Trophoblast cell (in vitro differentiated cells and primary cell): ENCODE results near the gene SHISA4.
A peak's percentile ranks its signal among the peaks of the same experiment; 100 is the strongest.

Experiments
- DNase-seq, 2 donors: peaks; one replicate each; pipeline ENCODE4 v3.0.0-alpha.2; 2016
- H2AFZ ChIP-seq: 2 replicates; pipeline ENCODE4 v1.6.1; 2013; ENCODE audit warnings: low read length, moderate library complexity, mild to moderate bottlenecking; ENCODE audit not compliant: insufficient read depth, poor library complexity
- H2AK5ac ChIP-seq: 2 replicates; pipeline ENCODE4 v1.6.1; 2013; ENCODE audit warnings: mild to moderate bottlenecking, low read length
- H2BK120ac ChIP-seq: 2 replicates; pipeline ENCODE4 v1.6.1; 2013; ENCODE audit warnings: low read length, mild to moderate bottlenecking, moderate library complexity; ENCODE audit not compliant: insufficient read depth, poor library complexity
- H2BK12ac ChIP-seq: 2 replicates; pipeline ENCODE4 v1.6.1; 2013; ENCODE audit warnings: mild to moderate bottlenecking, low read length, moderate library complexity
- H2BK5ac ChIP-seq: 2 replicates; pipeline ENCODE4 v1.6.1; 2013; ENCODE audit warnings: low read length, low read depth, moderate library complexity, mild to moderate bottlenecking; ENCODE audit not compliant: poor library complexity
- H3K14ac ChIP-seq: 2 replicates; pipeline ENCODE4 v1.6.1; 2013; ENCODE audit warnings: mild to moderate bottlenecking, low read length
- H3K18ac ChIP-seq: 2 replicates; pipeline ENCODE4 v1.6.1; 2013; ENCODE audit warnings: mild to moderate bottlenecking, low read length
- H3K23ac ChIP-seq: 2 replicates; pipeline ENCODE4 v1.6.1; 2013; ENCODE audit warnings: low read length
- H3K27ac ChIP-seq: 2 replicates; pipeline ENCODE4 v1.5.1; 2013; ENCODE audit warnings: low read depth, mild to moderate bottlenecking, inconsistent platforms, low read length, moderate library complexity
- H3K27me3 ChIP-seq: 2 replicates; pipeline ENCODE4 v1.6.1; 2013; ENCODE audit warnings: inconsistent platforms, mild to moderate bottlenecking, low read length, moderate library complexity; ENCODE audit not compliant: insufficient read depth
- H3K36me3 ChIP-seq, 2 experiments: 1 replicate in 1 of 2; 2 replicates in 1 of 2; pipeline ENCODE4 v1.6.1; 2013; ENCODE audit warnings: low read length in 2 of 2, mild to moderate bottlenecking in 2 of 2, moderate library complexity in 1 of 2; ENCODE audit not compliant: insufficient read depth in 2 of 2, control insufficient read depth in 1 of 2
- H3K4ac ChIP-seq: 2 replicates; pipeline ENCODE4 v1.6.1; 2013; ENCODE audit warnings: low read depth, mild to moderate bottlenecking, low read length, moderate library complexity
- H3K4me1 ChIP-seq, 2 experiments: 1 replicate in 1 of 2; 2 replicates in 1 of 2; pipeline ENCODE4 v1.6.1; 2013; ENCODE audit warnings: low read length in 2 of 2, mild to moderate bottlenecking in 2 of 2, moderate library complexity in 1 of 2; ENCODE audit not compliant: insufficient read depth in 2 of 2, control insufficient read depth in 1 of 2
- H3K4me2 ChIP-seq: 2 replicates; pipeline ENCODE4 v1.6.1; 2013; ENCODE audit warnings: inconsistent platforms, mild to moderate bottlenecking, low read length, moderate library complexity
- H3K4me3 ChIP-seq: 2 replicates; pipeline ENCODE4 v1.5.1; 2013; ENCODE audit warnings: mild to moderate bottlenecking, low read depth, low read length, inconsistent platforms
- H3K79me1 ChIP-seq: one replicate; pipeline ENCODE4 v1.6.1; 2013; ENCODE audit warnings: low read length
- H3K79me2 ChIP-seq: 2 replicates; pipeline ENCODE4 v1.6.1; 2013; ENCODE audit warnings: low read length, mild to moderate bottlenecking; ENCODE audit not compliant: control insufficient read depth, insufficient read depth, poor library complexity
- H3K9ac ChIP-seq: 2 replicates; pipeline ENCODE4 v1.6.1; 2013; ENCODE audit warnings: mild to moderate bottlenecking, low read length
- H3K9me3 ChIP-seq: 2 replicates; pipeline ENCODE4 v1.6.1; 2013; ENCODE audit warnings: low read depth, mild to moderate bottlenecking, control low read depth, inconsistent platforms, low read length; ENCODE audit not compliant: insufficient read depth
- H4K12ac ChIP-seq: 2 replicates; pipeline ENCODE4 v1.6.1; 2013; ENCODE audit warnings: low read depth, mild to moderate bottlenecking, low read length, moderate library complexity
- H4K8ac ChIP-seq: 2 replicates; pipeline ENCODE4 v1.6.1; 2013; ENCODE audit warnings: low read depth, mild to moderate bottlenecking, low read length, moderate library complexity
- H4K91ac ChIP-seq: one replicate; pipeline ENCODE4 v1.6.1; 2013; ENCODE audit warnings: low read depth, mild to moderate bottlenecking, low read length, moderate library complexity
- WGBS: extraction: QIAGEN DNeasy Blood & Tissue Kit; methylation state at CpG from one replicate; pipeline ENCODE4 v1.1.7; 2013; ENCODE audit warnings: missing lambda C conversion rate; ENCODE audit not compliant: insufficient read length, insufficient coverage; ENCODE audit errors: extremely low coverage; 5-methylcytosine and 5-hydroxymethylcytosine counted together

SHISA4 gene

GRCh38 chr1:201916649-201917249, 28.1 kb downstream of the SHISA4 start:
- Histone ChIP-seq H3K79me1 (peaks cover 10% of the 10 kb centered on the region), H2AFZ (no peak overlapping the region), H3K4me3 (no peak overlapping the region), H2BK5ac (no peak overlapping the region), H3K18ac (no peak overlapping the region), H3K23ac (no peak overlapping the region), H3K9me3 (no peaks in the 10 kb centered on the region), H2BK12ac (peak overlapping the region; percentile 34), H3K27ac (peak overlapping the region; percentile 46), H2AK5ac (peak overlapping the region; percentile 31), H3K27me3 (no peaks in the 10 kb centered on the region), H4K12ac (peak overlapping the region; percentile 6), H3K4me1 (peaks cover 20 to 24% of the 10 kb centered on the region in 2 experiments), H3K36me3 (no peaks in the 10 kb centered on the region), H4K91ac (peak overlapping the region; percentile 37), H3K4ac (no peak overlapping the region), H2BK120ac (peak overlapping the region; percentile 41), H3K4me2 (peak overlapping the region; percentile 16), H3K14ac (no peak overlapping the region), H3K9ac (peak overlapping the region; percentile 6), H4K8ac (no peak overlapping the region), H3K79me2 (no peaks in the 10 kb centered on the region)
- DNase-seq, result peak; percentile 78 to 81
- no CpG with 5 or more reads among the region's 11 CpGs for WGBS

DNA sequence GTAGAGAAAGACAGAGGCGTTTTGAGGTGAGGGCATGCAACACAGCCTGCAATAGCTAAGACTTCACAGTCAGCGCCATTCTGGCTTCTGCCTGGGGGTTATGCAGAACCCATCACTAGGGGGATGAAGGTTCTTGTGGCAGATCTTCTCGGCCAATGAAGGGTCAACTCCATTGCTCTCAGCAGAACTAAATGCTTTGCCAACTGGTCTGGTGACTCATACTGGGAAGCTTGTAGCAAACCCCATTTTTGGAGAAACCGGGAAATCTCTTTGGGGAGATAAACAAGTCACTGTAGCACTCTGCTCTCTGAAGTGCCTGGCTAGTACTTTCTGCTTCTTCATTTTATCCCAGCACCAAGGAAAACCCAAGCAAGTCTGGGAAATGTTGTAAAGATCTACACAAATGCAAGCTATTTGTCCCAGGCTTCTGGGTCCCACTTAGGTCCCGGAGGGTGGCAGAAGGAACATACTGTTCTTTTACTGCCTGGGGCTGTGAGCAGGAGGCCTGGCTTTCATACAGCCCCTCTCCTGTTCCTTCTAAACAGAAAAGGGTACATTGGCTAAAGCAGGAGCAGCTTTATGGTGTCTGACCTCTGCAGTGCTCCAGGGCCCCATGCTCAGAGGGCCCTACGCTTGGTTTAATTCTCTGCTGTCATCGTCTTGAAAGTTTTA, 28.8 kb downstream of the SHISA4 start:
- H3K79me1 ChIP-seq, result peaks cover 10% of the 10 kb centered on the region
- H2BK120ac ChIP-seq, result peak overlapping the region; percentile 41
- no peak overlapping the region for H3K4me3 ChIP-seq
- DNase-seq, result no peak
- no CpG with 5 or more reads among the region's 7 CpGs for WGBS
- no peak overlapping the region for H4K12ac ChIP-seq
- no peak overlapping the region for H3K18ac ChIP-seq
- H2AK5ac ChIP-seq, result peak overlapping the region; percentile 31
- H3K23ac ChIP-seq, result no peak overlapping the region
- peak overlapping the region; percentile 37 for H4K91ac ChIP-seq
- no peak overlapping the region for H3K4ac ChIP-seq
- no peak overlapping the region for H2BK5ac ChIP-seq
- no peak overlapping the region for H2AFZ ChIP-seq
- H2BK12ac ChIP-seq, result peak overlapping the region; percentile 34
- H3K4me2 ChIP-seq, result no peak overlapping the region
- H3K4me1 ChIP-seq, result peaks cover 20 to 24% of the 10 kb centered on the region in 2 experiments
- H3K27ac ChIP-seq, result peak overlapping the region; percentile 46
- no peaks in the 10 kb centered on the region for H3K27me3 ChIP-seq
- H3K79me2 ChIP-seq, result no peaks in the 10 kb centered on the region
- peak overlapping the region; percentile 11 for H3K14ac ChIP-seq
- H3K36me3 ChIP-seq, result no peaks in the 10 kb centered on the region
- no peak overlapping the region for H3K9ac ChIP-seq
- H4K8ac ChIP-seq, result no peak overlapping the region
- H3K9me3 ChIP-seq, result no peaks in the 10 kb centered on the region

- WGBS, result no CpG with 5 or more reads among the region's 5 CpGs
Observed at GRCh38 chr1:201918343-201918742, 29.6 kb downstream of the SHISA4 start.

GRCh38 chr1:201921952-201922558, 33.4 kb downstream of the SHISA4 start:
- Histone ChIP-seq H3K27me3 (no peaks in the 10 kb centered on the region), H2BK5ac (no peak overlapping the region), H2BK12ac (no peak overlapping the region), H3K79me1 (peaks cover 3% of the 10 kb centered on the region), H3K9ac (no peak overlapping the region), H3K79me2 (no peaks in the 10 kb centered on the region), H2BK120ac (no peak overlapping the region), H3K18ac (no peak overlapping the region), H3K36me3 (no peaks in the 10 kb centered on the region), H3K4me3 (no peak overlapping the region), H3K4me2 (no peak overlapping the region), H4K12ac (no peak overlapping the region), H2AK5ac (no peak overlapping the region), H3K4me1 (peaks cover 13 to 14% of the 10 kb centered on the region in 2 experiments), H3K9me3 (peaks cover 2% of the 10 kb centered on the region), H3K27ac (no peak overlapping the region), H3K4ac (no peak overlapping the region), H2AFZ (no peak overlapping the region), H4K91ac (no peak overlapping the region), H4K8ac (no peak overlapping the region), H3K23ac (no peak overlapping the region), H3K14ac (no peak overlapping the region)
- DNase-seq, result no peak
- WGBS, result no CpG with 5 or more reads among the region's 3 CpGs

More at GRCh38 chr1:201918343-201918742, 29.6 kb downstream of the SHISA4 start:
- H3K9ac ChIP-seq, result no peak overlapping the region
- no peaks in the 10 kb centered on the region for H3K79me2 ChIP-seq
- no peak overlapping the region for H3K18ac ChIP-seq
- no peak overlapping the region for H3K4me2 ChIP-seq
- no peak overlapping the region for H3K23ac ChIP-seq
- no peak overlapping the region for H4K91ac ChIP-seq
- DNase-seq, result no peak
- H3K36me3 ChIP-seq, result no peaks in the 10 kb centered on the region
- no peak overlapping the region for H3K27ac ChIP-seq
- H3K14ac ChIP-seq, result no peak overlapping the region
- no peak overlapping the region for H2BK5ac ChIP-seq
- no peak overlapping the region for H4K8ac ChIP-seq
- H2BK120ac ChIP-seq, result no peak overlapping the region
- peaks cover 17 to 20% of the 10 kb centered on the region in 2 experiments for H3K4me1 ChIP-seq
- peaks cover 2% of the 10 kb centered on the region for H3K9me3 ChIP-seq
- H2BK12ac ChIP-seq, result no peak overlapping the region
- no peak overlapping the region for H3K4ac ChIP-seq
- H3K79me1 ChIP-seq, result peaks cover 10% of the 10 kb centered on the region
- H3K4me3 ChIP-seq, result no peak overlapping the region
- no peak overlapping the region for H2AK5ac ChIP-seq
- H3K27me3 ChIP-seq, result no peaks in the 10 kb centered on the region
- H2AFZ ChIP-seq, result no peak overlapping the region
- no peak overlapping the region for H4K12ac ChIP-seq
